Measurements from ENCODE around the gene TMEM151B. TPM values are rescaled to one million over a fixed set of nuclear protein-coding genes. Genes with fewer than 3 reads are reported as not detected.
"Not testable (repeated sequence)": the region's sequence is repeated elsewhere in the genome, so short reads cannot be mapped to it uniquely, and the experiment has no call there.

Gene TMEM151B
- total RNA-seq, 2 donors from 2014 or later, result not detected

DNA sequence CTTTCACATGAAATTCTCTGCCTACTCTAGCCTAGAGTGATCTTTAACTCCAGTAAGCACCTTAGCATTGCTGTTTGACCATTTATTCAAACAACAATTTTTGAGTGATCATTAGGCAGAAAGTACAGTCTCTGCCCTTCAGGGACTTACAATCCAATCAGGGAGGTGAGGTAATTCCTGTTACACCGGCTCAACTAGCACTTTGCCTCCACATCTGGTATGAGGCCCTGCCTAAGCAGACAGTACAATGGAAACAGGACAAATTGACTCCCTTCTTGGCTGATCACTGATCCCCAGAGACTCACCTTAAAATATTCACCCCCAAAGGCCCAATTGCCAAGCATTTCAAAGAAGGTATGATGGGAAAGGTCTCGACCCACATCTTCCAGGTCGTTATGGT lies 41.5 kb downstream of the TMEM151B start:
- ATAC-seq (ENCODE audit: insufficient number of reproducible peaks, low FRiP score, low read depth) (no peak), DNase-seq (ENCODE audit: low spot score) (no peak)
- Histone ChIP-seq H3K36me3 (peaks cover 15% of the 10 kb centered on the region), H3K9me3 (no peaks in the 10 kb centered on the region), H3K4me1 (ENCODE audit: control insufficient read depth in 1 of 2, low read depth in 2 of 2) (peaks cover 6 to 12% of the 10 kb centered on the region in 2 donors), H3K27me3 (replicated peaks; ENCODE audit: insufficient read depth) (no peaks in the 10 kb centered on the region), H3K4me3 (no peak overlapping the region), H3K27ac (no peak overlapping the region)
- TF ChIP-seq, protein P1, sequence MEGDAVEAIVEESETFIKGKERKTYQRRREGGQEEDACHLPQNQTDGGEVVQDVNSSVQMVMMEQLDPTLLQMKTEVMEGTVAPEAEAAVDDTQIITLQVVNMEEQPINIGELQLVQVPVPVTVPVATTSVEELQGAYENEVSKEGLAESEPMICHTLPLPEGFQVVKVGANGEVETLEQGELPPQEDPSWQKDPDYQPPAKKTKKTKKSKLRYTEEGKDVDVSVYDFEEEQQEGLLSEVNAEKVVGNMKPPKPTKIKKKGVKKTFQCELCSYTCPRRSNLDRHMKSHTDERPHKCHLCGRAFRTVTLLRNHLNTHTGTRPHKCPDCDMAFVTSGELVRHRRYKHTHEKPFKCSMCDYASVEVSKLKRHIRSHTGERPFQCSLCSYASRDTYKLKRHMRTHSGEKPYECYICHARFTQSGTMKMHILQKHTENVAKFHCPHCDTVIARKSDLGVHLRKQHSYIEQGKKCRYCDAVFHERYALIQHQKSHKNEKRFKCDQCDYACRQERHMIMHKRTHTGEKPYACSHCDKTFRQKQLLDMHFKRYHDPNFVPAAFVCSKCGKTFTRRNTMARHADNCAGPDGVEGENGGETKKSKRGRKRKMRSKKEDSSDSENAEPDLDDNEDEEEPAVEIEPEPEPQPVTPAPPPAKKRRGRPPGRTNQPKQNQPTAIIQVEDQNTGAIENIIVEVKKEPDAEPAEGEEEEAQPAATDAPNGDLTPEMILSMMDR (IDR thresholded peaks at IDR 0.05), result no peak

DNA sequence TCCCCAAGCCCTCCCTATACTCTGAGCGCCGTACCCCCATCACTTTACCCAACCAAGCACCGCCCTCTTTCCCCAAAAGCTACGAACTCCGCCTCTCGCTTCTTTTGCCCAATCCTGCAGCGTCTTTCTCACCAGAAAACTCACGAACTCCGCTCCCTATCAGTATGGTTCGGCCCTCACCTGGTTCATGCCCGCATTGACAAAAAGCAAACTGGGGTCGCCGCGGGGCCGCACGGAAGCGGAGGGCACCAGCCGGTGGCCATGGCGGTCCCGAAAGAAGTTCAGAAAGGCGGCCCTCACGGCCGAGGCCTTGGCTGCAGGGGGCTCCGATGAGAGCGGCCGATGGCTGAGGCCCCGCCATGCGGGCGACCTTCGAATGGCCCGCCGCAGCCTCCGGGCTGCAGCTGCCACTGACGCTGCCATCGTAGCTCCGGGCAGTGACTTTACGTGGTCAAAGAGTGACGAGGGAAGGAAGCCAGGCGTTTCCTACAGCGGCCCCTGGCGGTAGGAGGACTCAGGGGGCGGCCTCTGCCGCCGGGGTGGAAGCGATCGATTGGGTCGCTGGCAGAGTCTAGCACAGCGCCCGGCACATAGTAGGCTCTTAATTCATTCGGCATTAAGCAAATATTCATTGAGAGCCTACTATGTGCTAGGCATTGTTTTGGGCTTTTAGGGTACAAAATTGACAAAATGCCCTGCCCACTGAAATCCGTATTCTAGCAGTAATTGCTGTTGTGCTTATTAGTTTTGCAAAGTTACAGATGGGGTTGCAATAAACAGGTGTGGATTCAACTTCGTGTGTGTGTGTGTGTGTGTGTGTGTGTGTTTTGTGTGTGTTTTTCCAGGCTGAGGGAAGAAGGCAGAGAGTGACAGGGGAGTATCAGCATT lies 42.9 kb downstream of the TMEM151B start, which contains the start of gene AARS2:
Gene AARS2, minus strand, starts transcription at position 447 of the 888 bp plus-strand sequence. Its CDS starts 24 bp downstream, at position 423.
- peak; percentile 70 for ATAC-seq (ENCODE audit: insufficient number of reproducible peaks, low FRiP score, low read depth)
- no peaks in the 10 kb centered on the region for H3K9me3 ChIP-seq
- TF ChIP-seq, protein P1 (IDR thresholded peaks at IDR 0.05), result peak; percentile 91

DNA sequence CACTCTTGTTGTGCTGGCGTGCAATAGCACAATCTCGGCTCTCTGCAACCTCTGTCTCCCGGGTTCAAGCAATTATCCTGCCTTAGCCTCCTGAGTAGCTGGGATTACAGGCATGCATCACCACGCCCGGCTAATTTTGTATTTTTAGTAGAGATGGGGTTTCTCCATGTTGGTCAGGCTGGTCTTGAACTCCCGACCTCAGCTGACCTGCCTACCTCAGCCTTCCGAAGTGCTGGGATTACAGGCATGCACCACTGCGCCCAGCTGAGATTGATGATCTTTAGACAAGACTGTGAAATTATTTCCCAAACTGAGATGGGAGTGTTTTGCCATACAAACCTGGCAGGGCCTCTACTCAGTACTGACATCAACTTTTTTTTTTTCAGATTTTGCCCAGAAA lies 44.4 kb downstream of the TMEM151B start:
- not testable (repeated sequence) for H3K9me3 ChIP-seq; H3K4me3 ChIP-seq; H3K27me3 ChIP-seq (replicated peaks; ENCODE audit: insufficient read depth); H3K27ac ChIP-seq; ATAC-seq (ENCODE audit: insufficient number of reproducible peaks, low FRiP score, low read depth); DNase-seq (ENCODE audit: low spot score)
- Histone ChIP-seq H3K4me1 (ENCODE audit: control insufficient read depth in 1 of 2, low read depth in 2 of 2) (peaks cover 6 to 12% of the 10 kb centered on the region in 2 donors), H3K36me3 (peaks cover 15% of the 10 kb centered on the region)

More for the DNA sequence above, 42.9 kb downstream of the TMEM151B start, which contains the start of gene AARS2:
- peaks cover 6 to 12% of the 10 kb centered on the region in 2 donors for H3K4me1 ChIP-seq (ENCODE audit: control insufficient read depth in 1 of 2, low read depth in 2 of 2)
- peak within 1 kb of the TSS in 1 of 2 donors; percentile 19 for H3K27ac ChIP-seq
- H3K27me3 ChIP-seq (replicated peaks; ENCODE audit: insufficient read depth), result no peaks in the 10 kb centered on the region
- DNase-seq (ENCODE audit: low spot score), result peak; percentile 14
- H3K4me3 ChIP-seq, result peak within 1 kb of the TSS; percentile 83
- H3K36me3 ChIP-seq, result peaks cover 15% of the 10 kb centered on the region

DNA sequence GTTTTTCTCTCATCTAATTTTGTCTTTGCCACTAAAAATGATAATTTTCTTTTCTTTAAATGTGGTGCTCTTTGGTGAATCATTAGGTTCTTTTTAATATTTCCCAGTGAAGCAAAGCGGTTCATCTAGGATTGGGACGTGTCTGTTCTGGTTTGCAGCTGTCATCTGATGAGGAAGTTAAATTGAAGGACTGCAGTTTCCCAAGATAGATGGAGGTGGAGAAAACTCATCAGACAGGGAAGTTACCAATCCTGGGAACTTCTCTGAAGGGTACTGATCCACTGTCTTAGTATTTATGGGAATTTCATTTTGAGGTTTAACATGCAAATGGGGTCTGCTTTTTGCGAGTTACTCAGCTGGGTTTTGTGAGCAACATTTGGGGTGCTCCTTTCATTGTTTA lies 45.3 kb downstream of the TMEM151B start:
- no peak overlapping the region for H3K27ac ChIP-seq
- no peak for ATAC-seq (ENCODE audit: insufficient number of reproducible peaks, low FRiP score, low read depth)
- H3K27me3 ChIP-seq (replicated peaks; ENCODE audit: insufficient read depth), result no peaks in the 10 kb centered on the region

DNA sequence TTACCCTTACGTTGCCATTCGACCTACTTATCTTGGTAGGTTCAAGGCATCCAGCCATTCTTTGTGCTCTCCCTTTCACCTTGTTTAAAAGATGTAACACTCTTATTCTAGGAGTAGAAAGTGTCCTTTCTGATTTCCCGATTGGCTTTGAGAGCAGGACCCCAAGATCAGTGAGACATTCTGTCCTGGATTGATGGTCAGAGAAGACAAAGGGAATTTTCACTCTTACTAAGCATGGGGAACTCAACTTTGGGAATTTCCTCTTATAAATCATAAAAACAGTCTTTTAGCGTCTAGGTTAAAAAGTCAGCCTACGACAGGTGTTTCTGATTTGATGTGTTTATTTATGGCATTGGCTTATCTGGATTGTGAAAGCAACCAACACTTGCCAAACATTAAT lies 45.7 kb downstream of the TMEM151B start:
- H3K4me1 ChIP-seq (ENCODE audit: control insufficient read depth in 1 of 2, low read depth in 2 of 2), result peaks cover 6 to 12% of the 10 kb centered on the region in 2 donors
- TF ChIP-seq, protein P1 (IDR thresholded peaks at IDR 0.05), result no peak
- H3K9me3 ChIP-seq, result no peaks in the 10 kb centered on the region
- no peak overlapping the region for H3K4me3 ChIP-seq
- DNase-seq (ENCODE audit: low spot score), result no peak
- no peak overlapping the region for H3K27ac ChIP-seq
- H3K27me3 ChIP-seq (replicated peaks; ENCODE audit: insufficient read depth), result no peaks in the 10 kb centered on the region
- peaks cover 2% of the 10 kb centered on the region for H3K36me3 ChIP-seq
- ATAC-seq (ENCODE audit: insufficient number of reproducible peaks, low FRiP score, low read depth), result no peak

More for the DNA sequence above, 45.3 kb downstream of the TMEM151B start:
- H3K36me3 ChIP-seq, result peaks cover 6% of the 10 kb centered on the region
- TF ChIP-seq, protein P1 (IDR thresholded peaks at IDR 0.05), result no peak
- H3K9me3 ChIP-seq, result no peaks in the 10 kb centered on the region
- H3K4me1 ChIP-seq (ENCODE audit: control insufficient read depth in 1 of 2, low read depth in 2 of 2), result peaks cover 6 to 12% of the 10 kb centered on the region in 2 donors
- H3K4me3 ChIP-seq, result no peak overlapping the region
- no peak for DNase-seq (ENCODE audit: low spot score)

Measured in thoracic aorta (tissue), 2 donors.